HAP-1 (cell line): ENCODE measurements around the gene FSTL4.
A peak's percentile ranks its signal among the peaks of the same experiment; 100 is the strongest.

Experiments used
- DNase-seq, 2 experiments: peaks; one replicate each; pipeline ENCODE4 v3.0.0-alpha.2; 2016 to 2020; ENCODE audit warnings: low spot score in 2 of 2
- H3K27me3 ChIP-seq: fragments of 250-450 bp; sonication (Bioruptor Pico); 2 replicates; pipeline ENCODE4 v1.5.1; 2020; ENCODE audit warnings: low read depth, mild to moderate bottlenecking, moderate library complexity
- H3K36me3 ChIP-seq: fragments of 250-450 bp; sonication (Bioruptor Pico); replicated peaks from 2 replicates; pipeline ENCODE4 v1.5.1; 2020; ENCODE audit warnings: mild to moderate bottlenecking
- H3K4me1 ChIP-seq: fragments of 250-450 bp; sonication (Bioruptor Pico); 2 replicates; pipeline ENCODE4 v1.5.1; 2020; ENCODE audit warnings: mild to moderate bottlenecking
- H3K4me3 ChIP-seq: fragments of 250-450 bp; sonication (Bioruptor Pico); 2 replicates; pipeline ENCODE4 v1.5.1; 2020; ENCODE audit warnings: mild to moderate bottlenecking, moderate library complexity
- H3K9me3 ChIP-seq: fragments of 250-450 bp; sonication (Bioruptor Pico); 2 replicates; pipeline ENCODE4 v1.5.1; 2020; ENCODE audit warnings: mild to moderate bottlenecking, moderate library complexity
- in situ Hi-C: fragments of 300-500 bp; cut with MboI; formaldehyde crosslinking; loops from 3 replicates; pipeline ENCODE4 v1.14.3; 2020; ENCODE audit warnings: low sequenced_read_pairs, inconsistent platforms, mixed read lengths

FSTL4 gene

DNA sequence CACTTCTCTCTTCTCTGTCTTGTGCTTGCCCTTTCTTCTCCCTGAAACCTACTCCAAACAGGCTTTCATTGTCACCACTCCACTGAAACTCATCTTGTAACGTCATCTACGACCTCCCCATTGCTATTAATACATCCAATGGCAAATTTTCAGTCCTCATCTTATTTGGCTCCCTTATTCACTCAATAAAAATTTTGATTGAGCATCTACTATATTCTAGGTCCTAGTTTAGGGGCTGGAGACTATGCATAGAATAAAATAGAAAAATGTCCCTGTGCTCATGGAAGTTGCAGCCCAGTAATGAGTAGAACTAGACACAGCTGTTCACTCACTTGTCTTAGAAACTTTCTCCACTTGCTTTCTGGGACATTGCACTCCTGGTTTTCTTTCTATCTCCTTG, 24.9 kb upstream of the FSTL4 start:
- H3K4me1 ChIP-seq, result no peaks in the 10 kb centered on the region; the same call in 1 of the 2 replicates
- no peak overlapping the region for H3K4me3 ChIP-seq
- no peak for DNase-seq
- no peaks in the 10 kb centered on the region for H3K9me3 ChIP-seq
- in situ Hi-C loops, result no loop called here
- no peaks in the 10 kb centered on the region for H3K36me3 ChIP-seq
- no peaks in the 10 kb centered on the region for H3K27me3 ChIP-seq

- Histone ChIP-seq H3K36me3 (no peaks in the 10 kb centered on the region), H3K27me3 (no peaks in the 10 kb centered on the region), H3K4me3 (no peak overlapping the region), H3K9me3 (no peaks in the 10 kb centered on the region), H3K4me1 (no peaks in the 10 kb centered on the region; the same call in 1 of the 2 replicates)
- no peak for DNase-seq
- in situ Hi-C loops, result no loop called here
Measured at GRCh38 chr5:133635051-133635450, 22.7 kb upstream of the FSTL4 start.

- Histone ChIP-seq H3K9me3 (no peaks in the 10 kb centered on the region), H3K36me3 (no peaks in the 10 kb centered on the region), H3K27me3 (no peaks in the 10 kb centered on the region), H3K4me3 (no peak overlapping the region), H3K4me1 (no peaks in the 10 kb centered on the region)
- no peak for DNase-seq
- in situ Hi-C loops, result no loop called here
Measured at GRCh38 chr5:133627180-133627579, 14.8 kb upstream of the FSTL4 start.

- no peaks in the 10 kb centered on the region for H3K36me3 ChIP-seq
- DNase-seq, result no peak
- no peaks in the 10 kb centered on the region for H3K27me3 ChIP-seq
- in situ Hi-C loops, result no loop called here
- no peak overlapping the region for H3K4me3 ChIP-seq
- no peaks in the 10 kb centered on the region for H3K4me1 ChIP-seq
- H3K9me3 ChIP-seq, result no peaks in the 10 kb centered on the region
Measured at GRCh38 chr5:133624316-133624715, 12.0 kb upstream of the FSTL4 start.

DNA sequence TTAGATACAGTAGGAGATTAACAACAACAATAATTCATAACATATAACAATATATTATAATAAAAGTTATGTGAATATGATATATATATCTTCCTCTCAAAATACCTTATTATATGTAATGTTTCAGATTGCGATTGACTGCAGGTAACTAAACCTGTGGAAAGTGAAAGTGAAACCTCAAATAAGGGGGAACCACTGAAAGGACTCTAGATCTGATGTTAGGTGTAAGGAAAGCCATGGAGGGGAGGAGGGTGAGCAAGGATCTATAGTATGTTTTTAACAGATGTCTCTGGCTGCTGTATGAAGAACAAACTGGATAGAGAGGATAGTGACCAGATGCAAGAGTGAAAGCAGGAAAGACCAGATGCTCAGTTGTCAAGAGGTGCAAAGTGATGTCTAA, 5.8 kb upstream of the FSTL4 start:
- in situ Hi-C loops, result no loop called here

GRCh38 chr5:133613743-133614142, 1.4 kb upstream of the FSTL4 start:
- Histone ChIP-seq H3K4me1 (0 out of 2 replicates have a peak, but pooled peaks cover 3% of the 10 kb centered on the region), H3K27me3 (peaks cover 28% of the 10 kb centered on the region), H3K36me3 (no peaks in the 10 kb centered on the region), H3K9me3 (no peaks in the 10 kb centered on the region), H3K4me3 (no peak overlapping the region)
- in situ Hi-C loops, result no loop called here
- DNase-seq, result no peak

More for the DNA sequence above, 5.8 kb upstream of the FSTL4 start:
- H3K36me3 ChIP-seq, result no peaks in the 10 kb centered on the region
- no peak overlapping the region for H3K4me3 ChIP-seq
- H3K9me3 ChIP-seq, result no peaks in the 10 kb centered on the region
- DNase-seq, result no peak
- H3K4me1 ChIP-seq, result no peaks in the 10 kb centered on the region
- H3K27me3 ChIP-seq, result peaks cover 8% of the 10 kb centered on the region

GRCh38 chr5:133613184-133613583, 843 bp upstream of the FSTL4 start:
- no peaks in the 10 kb centered on the region for H3K9me3 ChIP-seq
- H3K36me3 ChIP-seq, result no peaks in the 10 kb centered on the region
- in situ Hi-C loops, result no loop called here
- H3K27me3 ChIP-seq, result peaks cover 28% of the 10 kb centered on the region
- no peak overlapping the region for H3K4me3 ChIP-seq
- DNase-seq, result no peak
- H3K4me1 ChIP-seq, result 0 out of 2 replicates have a peak, but pooled peaks cover 4% of the 10 kb centered on the region

DNA sequence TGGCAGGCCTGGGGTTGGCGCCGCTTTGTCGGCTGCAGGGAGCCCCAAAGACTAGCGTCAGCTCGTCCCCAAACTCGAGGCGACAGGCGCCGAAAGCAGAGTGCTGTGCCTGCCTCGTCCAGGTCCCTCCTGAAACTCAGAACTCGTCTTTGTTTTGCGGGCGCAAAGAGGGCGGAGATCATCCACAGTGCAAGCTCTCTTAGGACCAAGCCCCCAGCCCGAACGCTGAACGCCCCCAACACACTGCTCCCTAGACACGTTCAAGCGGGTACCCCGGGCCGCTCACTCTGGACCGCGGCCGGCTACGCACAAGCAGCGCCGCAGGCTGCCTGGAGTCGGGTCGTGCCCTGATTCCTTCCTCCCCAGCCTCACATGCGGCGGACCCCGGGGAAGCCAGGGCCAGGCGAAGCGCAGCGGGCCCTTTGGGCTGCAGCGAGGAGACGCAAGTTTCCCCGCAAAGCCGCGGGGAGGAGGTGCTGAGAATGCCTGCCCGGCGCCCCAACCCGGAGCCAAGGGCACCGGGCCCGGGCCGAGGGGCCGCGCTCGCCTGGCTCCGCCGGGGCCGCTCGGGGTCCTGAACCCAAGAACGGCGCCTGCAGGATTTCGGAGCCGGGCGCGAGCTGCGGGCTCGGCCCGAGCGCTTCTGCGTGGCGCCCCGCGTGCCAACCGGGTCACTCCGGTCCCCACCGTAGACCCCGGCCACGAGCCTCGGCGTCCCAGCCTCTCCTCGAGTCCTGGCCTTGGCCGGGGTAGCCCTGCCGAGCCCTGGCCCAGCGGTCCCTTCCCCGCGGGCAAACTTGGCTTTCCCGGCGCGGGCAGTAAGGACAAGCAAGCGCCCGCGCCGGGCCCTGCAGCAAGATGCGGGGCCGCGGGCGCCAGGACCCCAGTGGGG, 738 bp downstream of the FSTL4 start:
- in situ Hi-C loops, result no loop called here
- Histone ChIP-seq H3K36me3 (no peaks in the 10 kb centered on the region), H3K4me3 (peak overlapping the region; percentile 11), H3K27me3 (peaks cover 28% of the 10 kb centered on the region), H3K9me3 (no peaks in the 10 kb centered on the region), H3K4me1 (0 out of 2 replicates have a peak, but pooled peaks cover 4% of the 10 kb centered on the region)
- DNase-seq, result no peak

DNA sequence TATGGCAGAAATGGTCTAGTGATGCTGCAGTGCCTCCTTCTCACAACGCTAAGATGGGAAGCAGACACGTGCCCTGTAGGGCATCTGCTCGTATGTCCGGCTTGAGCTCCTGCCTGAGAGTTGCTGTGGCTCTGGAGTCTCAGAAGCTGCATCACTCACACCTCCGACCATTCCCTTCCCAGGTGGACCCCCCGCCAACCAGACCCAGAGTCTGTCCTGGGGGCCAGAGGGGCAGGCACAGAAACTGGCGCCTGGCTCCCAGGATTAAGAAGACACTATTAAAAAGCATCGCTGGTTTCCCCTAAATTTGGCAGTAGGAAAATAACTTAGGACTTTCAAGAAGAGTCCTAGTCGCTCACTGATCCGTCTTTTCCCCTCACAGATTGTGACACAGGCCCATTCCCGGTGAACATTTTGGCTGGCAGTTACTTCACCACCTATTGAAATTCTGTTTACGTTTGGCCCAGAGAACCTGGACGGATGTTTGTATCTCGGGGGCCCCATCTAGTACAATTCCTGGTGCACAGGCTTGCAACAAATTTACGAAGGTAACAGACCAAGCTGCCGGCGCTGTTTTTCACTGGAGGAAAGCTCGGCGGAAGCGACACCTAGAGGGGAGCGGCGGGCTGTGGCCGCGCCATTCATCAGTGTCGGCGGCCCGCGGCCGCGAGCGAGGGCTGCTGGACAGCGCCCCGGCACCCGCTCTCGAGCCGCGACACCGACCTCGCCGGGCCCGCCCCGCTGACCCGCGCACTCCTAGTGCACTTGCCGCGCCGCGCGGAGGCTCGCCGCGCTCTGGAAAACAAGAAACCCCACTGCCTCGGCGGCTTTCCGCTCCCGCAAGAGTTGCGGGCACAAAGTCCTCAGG, 1.6 kb downstream of the FSTL4 start:
- peak; percentile 48 to 77 for DNase-seq
- Histone ChIP-seq H3K9me3 (no peaks in the 10 kb centered on the region), H3K27me3 (peaks cover 28% of the 10 kb centered on the region), H3K36me3 (no peaks in the 10 kb centered on the region), H3K4me1 (0 out of 2 replicates have a peak, but pooled peaks cover 4% of the 10 kb centered on the region), H3K4me3 (peak overlapping the region; percentile 11)
- in situ Hi-C loops, result no loop called here

DNA sequence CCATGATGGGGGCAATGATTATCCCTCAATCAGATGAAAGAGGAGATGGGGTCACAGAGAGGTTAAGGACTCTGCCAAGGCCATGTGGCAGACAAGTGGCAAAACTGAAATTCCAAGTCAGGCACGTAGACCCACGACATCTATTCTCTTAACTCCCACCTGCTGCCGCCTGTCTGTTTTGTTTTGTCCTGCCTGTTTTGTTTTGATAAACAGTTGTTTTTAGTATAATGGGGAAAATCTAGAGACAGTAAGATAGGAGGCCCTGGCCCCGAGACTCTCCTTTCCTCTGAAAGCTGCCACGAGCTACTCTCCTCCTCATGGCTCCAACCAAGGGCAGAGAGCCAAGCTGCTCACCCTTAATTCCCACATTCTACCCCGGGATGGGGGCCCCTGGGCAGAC, 4.9 kb downstream of the FSTL4 start:
- Histone ChIP-seq H3K4me3 (no peak overlapping the region), H3K4me1 (0 out of 2 replicates have a peak, but pooled peaks cover 4% of the 10 kb centered on the region), H3K9me3 (no peaks in the 10 kb centered on the region), H3K36me3 (no peaks in the 10 kb centered on the region), H3K27me3 (peaks cover 14% of the 10 kb centered on the region)
- no peak for DNase-seq
- in situ Hi-C loops, result no loop called here

- Histone ChIP-seq H3K4me3 (no peak overlapping the region), H3K27me3 (peaks cover 11% of the 10 kb centered on the region), H3K9me3 (no peaks in the 10 kb centered on the region), H3K4me1 (0 out of 2 replicates have a peak, but pooled peaks cover 4% of the 10 kb centered on the region), H3K36me3 (no peaks in the 10 kb centered on the region)
- DNase-seq, result no peak
- in situ Hi-C loops, result no loop called here
Measured at GRCh38 chr5:133606835-133607234, 5.5 kb downstream of the FSTL4 start.

- no peak for DNase-seq
- H3K4me3 ChIP-seq, result no peak overlapping the region
- H3K9me3 ChIP-seq, result no peaks in the 10 kb centered on the region
- H3K4me1 ChIP-seq, result 0 out of 2 replicates have a peak, but pooled peaks cover 4% of the 10 kb centered on the region
- H3K27me3 ChIP-seq, result 0 out of 2 replicates have a peak, but pooled peaks cover 2% of the 10 kb centered on the region
- H3K36me3 ChIP-seq, result no peaks in the 10 kb centered on the region
- in situ Hi-C loops, result no loop called here
Measured at GRCh38 chr5:133605323-133605722, 7.0 kb downstream of the FSTL4 start.

GRCh38 chr5:133603711-133604110, 8.6 kb downstream of the FSTL4 start:
- Histone ChIP-seq H3K4me3 (no peak overlapping the region), H3K27me3 (peaks cover 2% of the 10 kb centered on the region; the same call in 1 of the 2 replicates), H3K36me3 (no peaks in the 10 kb centered on the region), H3K9me3 (no peaks in the 10 kb centered on the region), H3K4me1 (no peaks in the 10 kb centered on the region)
- in situ Hi-C loops, result no loop called here
- no peak for DNase-seq
